NCI-H1417 (cell line): ENCODE results near the gene MAMSTR.
A peak's percentile ranks its signal among the peaks of the same experiment; 100 is the strongest.
"Not testable (repeated sequence)": the region's sequence is repeated elsewhere in the genome, so short reads cannot be mapped to it uniquely, and the experiment has no call there.

Experiments used
- DNase-seq, 3 experiments: peaks; one replicate each; lab custom pipeline; 2025; lab: John Stamatoyannopoulos, UW

The MAMSTR gene

GRCh38 chr19:48718711-48719231 lies 754 bp downstream of the MAMSTR start:
- no peak for DNase-seq

GRCh38 chr19:48718106-48718505 lies 1.4 kb downstream of the MAMSTR start:
- not testable (repeated sequence) for DNase-seq

GRCh38 chr19:48716562-48717291 lies 2.8 kb downstream of the MAMSTR start:
- DNase-seq = peak in 2 of 3 experiments; percentile 35 to 65

GRCh38 chr19:48715681-48716171 lies 3.8 kb downstream of the MAMSTR start:
- no peak for DNase-seq

GRCh38 chr19:48714759-48715675 lies 4.5 kb downstream of the MAMSTR start:
- DNase-seq = no peak

GRCh38 chr19:48713864-48714755 lies 5.4 kb downstream of the MAMSTR start:
- DNase-seq = peak; percentile 99 to 100 (median 100)

- DNase-seq = peak in 2 of 3 experiments; percentile 32 to 38
Measured at GRCh38 chr19:48713041-48713863, 6.3 kb downstream of the MAMSTR start.

GRCh38 chr19:48711106-48711662 lies 8.3 kb downstream of the MAMSTR start:
- DNase-seq = no peak

GRCh38 chr19:48708471-48708870 lies 11.1 kb downstream of the MAMSTR start:
- no peak for DNase-seq

DNA sequence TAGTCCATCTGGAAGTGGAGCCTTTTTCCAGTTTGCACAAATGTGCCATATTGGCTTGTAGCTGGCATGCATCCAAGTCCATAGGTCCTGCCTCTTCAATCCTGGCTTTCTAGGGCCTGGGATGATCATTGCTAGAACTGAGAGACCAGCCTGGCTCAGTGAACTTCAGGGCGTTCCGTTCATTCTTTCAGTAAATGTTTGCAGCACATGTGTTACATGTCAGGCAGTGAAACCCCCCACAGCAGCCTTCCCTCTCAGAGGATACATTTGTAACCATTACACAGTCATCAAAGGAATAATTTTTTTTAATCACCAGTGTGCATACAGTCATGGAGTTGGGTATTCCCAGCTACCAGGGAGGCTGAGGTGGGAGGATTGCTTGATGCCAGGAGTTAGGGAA lies 14.1 kb downstream of the MAMSTR start:
- no peak for DNase-seq

- DNase-seq = no peak
Measured at GRCh38 chr19:48703316-48703715, 16.2 kb downstream of the MAMSTR start.

DNA sequence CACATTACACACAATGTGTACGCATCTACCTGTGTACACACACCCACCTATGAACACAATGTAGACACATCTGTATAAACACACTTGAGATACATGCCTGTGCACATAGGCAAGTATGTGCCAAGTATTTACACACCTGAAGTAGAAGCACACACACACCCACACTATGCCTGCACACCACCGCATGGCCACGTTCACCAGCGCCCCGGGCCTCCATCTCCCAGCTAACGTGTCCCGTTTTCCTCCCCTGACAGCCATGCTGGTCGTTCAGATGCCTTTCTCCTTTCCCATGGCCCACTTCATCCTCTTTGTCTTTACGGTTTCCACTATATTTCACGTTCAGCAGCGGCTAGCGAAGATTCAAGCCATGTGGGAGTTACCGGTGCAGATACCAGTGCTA lies 16.8 kb downstream of the MAMSTR start:
- no peak for DNase-seq

- DNase-seq = no peak
Measured at GRCh38 chr19:48698046-48698445, 21.5 kb downstream of the MAMSTR start.

- DNase-seq = peak in 2 of 3 experiments; percentile 36 to 58
Measured at GRCh38 chr19:48696353-48697010, 23.0 kb downstream of the MAMSTR start.

DNA sequence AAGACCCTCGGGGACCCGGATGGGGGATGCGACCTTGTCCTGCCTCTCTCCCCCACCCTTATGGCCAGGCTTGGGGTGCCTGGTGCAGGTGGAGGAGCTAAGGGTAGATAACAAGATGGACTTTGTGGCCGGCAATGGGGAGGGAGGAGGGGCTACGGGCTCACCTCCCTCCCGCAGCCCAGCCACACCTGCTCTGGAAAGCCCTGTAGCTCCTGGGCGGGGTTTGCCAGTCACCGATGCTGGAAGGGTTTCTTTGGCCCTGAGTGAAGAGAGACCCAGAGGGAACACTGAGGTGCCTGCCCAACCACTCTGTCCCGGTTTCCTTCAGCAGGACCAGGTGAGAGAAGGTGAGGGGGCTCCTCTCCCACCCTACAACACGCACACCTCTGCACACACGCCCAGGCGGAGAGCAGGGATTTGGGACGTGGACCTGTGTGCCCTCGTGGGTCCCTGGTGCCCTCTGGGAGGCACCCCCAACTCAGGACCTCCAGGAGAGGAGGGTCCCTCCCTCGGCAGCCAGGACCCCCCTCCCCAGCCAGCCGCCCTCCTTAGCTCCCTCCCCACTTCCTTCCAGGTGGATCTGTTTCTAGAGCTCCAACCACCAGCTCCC lies 23.7 kb downstream of the MAMSTR start, which contains the start of gene FUT2:
Gene FUT2 (plus strand): TSS at position 229 of the 610 bp plus-strand sequence. CDS start 6,986 bp downstream, outside the sequence.
- peak; percentile 45 to 78 (median 56) for DNase-seq

GRCh38 chr19:48693629-48694028 lies 25.9 kb downstream of the MAMSTR start:
- DNase-seq = not testable (repeated sequence)

- no peak for DNase-seq
Measured at GRCh38 chr19:48689449-48689848, 30.1 kb downstream of the MAMSTR start.

DNA sequence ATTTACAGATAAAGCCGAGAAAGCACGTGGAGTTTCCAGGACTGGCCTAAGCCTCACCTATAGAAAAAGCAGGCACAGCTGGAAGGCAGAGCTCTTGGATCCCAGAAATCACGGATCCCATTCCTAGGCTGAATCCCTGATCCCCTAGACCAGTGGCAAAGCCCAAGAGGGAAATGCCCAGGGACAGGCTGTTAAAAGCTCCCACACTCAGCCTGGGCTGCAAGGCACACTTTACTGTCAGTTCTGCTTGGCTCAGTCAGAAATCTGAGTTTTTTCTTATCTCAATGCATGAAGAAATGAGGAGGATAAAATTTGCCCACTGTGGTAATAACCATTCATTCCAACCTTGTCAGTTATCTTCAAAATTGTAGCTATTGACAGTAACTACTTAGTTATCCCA lies 31.7 kb downstream of the MAMSTR start:
- DNase-seq = no peak

DNA sequence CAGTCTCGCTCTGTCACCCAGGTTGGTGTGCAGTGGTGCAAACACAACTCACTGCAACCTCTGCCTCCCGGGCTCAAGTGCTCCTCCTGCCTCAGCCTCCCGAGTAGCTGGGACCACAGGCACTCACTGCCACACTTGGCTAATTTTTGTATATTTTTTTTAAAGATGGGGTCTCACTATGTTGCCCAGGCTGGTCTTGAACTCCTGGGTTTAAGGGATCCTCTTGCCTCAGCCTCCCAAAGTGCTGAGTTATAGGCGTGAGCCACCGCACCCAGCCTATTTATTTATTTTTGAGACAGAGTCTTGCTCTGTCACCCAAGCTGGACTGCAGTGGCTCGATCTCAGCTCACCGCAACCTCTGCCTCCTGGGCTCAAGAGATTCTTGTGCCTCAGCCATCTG lies 32.9 kb downstream of the MAMSTR start:
- DNase-seq = not testable (repeated sequence)
